CD4-positive, alpha-beta memory T cell (primary cell): ENCODE data around the gene SH3TC2. TPM values are rescaled to one million over a fixed set of nuclear protein-coding genes. Genes with fewer than 3 reads are reported as not detected.

Experiments used
- CTCF ChIA-PET: fragments of 350-600 bp; sonication (Branson Sonifier 250); formaldehyde crosslinking; loops from one replicate; lab custom pipeline; 2021; ENCODE audit warnings: inconsistent platforms; ENCODE audit not compliant: partially characterized antibody; lab: Charles Lee
- POLR2A ChIA-PET: fragments of 350-600 bp; sonication (Branson Sonifier 250); formaldehyde crosslinking; loops from one replicate; lab custom pipeline; 2021; ENCODE audit not compliant: partially characterized antibody; lab: Charles Lee
- DNase-seq, 5 donors: peaks; one replicate each; pipeline versions ENCODE4 v3.0.0 to v3.0.0-alpha.2; 2020 to 2022; ENCODE audit warnings: mixed read lengths in 1 of 5
- H3K27ac ChIP-seq: one replicate; pipeline ENCODE4 v1.7.0; 2013; ENCODE audit warnings: low read depth, low read length
- H3K27me3 ChIP-seq: 2 replicates; pipeline ENCODE4 v1.7.0; 2013; ENCODE audit warnings: mild to moderate bottlenecking, low read length, moderate library complexity; ENCODE audit not compliant: insufficient read depth
- H3K36me3 ChIP-seq: 2 replicates; pipeline ENCODE4 v1.7.0; 2013; ENCODE audit warnings: mild to moderate bottlenecking, low read length, moderate library complexity; ENCODE audit not compliant: insufficient read depth
- H3K4me1 ChIP-seq: 2 replicates; pipeline ENCODE4 v1.7.0; 2013; ENCODE audit warnings: mild to moderate bottlenecking, low read length, moderate library complexity; ENCODE audit not compliant: insufficient read depth
- H3K4me3 ChIP-seq, 2 donors: one replicate each; pipeline ENCODE4 v1.7.0; 2013; ENCODE audit warnings: low read length in 2 of 2, mild to moderate bottlenecking in 1 of 2
- H3K9me3 ChIP-seq, 2 donors: one replicate each; pipeline ENCODE4 v1.7.0; 2013; ENCODE audit warnings: low read length in 2 of 2, control low read depth in 1 of 2; ENCODE audit not compliant: control insufficient read depth in 1 of 2
- H3K27ac Mint-ChIP-seq, 7 donors: one replicate each; pipeline ENCODE4 v1.8.0; 2020 to 2021; ENCODE audit warnings: mixed read lengths in 7 of 7, mild to moderate bottlenecking in 6 of 7, inconsistent platforms in 3 of 7, moderate library complexity in 3 of 7
- H3K27me3 Mint-ChIP-seq, 2 donors: one replicate each; pipeline ENCODE4 v1.8.0; 2020 to 2021; ENCODE audit warnings: mixed read lengths in 2 of 2
- H3K36me3 Mint-ChIP-seq, 2 donors: one replicate each; pipeline ENCODE4 v1.8.0; 2020 to 2021; ENCODE audit warnings: mixed read lengths in 2 of 2, inconsistent platforms in 1 of 2, mild to moderate bottlenecking in 1 of 2
- H3K4me1 Mint-ChIP-seq, 4 donors: one replicate each; pipeline ENCODE4 v1.8.0; 2020 to 2021; ENCODE audit warnings: mixed read lengths in 4 of 4, mild to moderate bottlenecking in 1 of 4
- H3K4me3 Mint-ChIP-seq, 8 donors: one replicate each; pipeline ENCODE4 v1.8.0; 2020 to 2021; ENCODE audit warnings: mixed read lengths in 8 of 8, mild to moderate bottlenecking in 7 of 8, moderate library complexity in 6 of 8, inconsistent platforms in 3 of 8
- H3K9me3 Mint-ChIP-seq, 8 donors: one replicate each; pipeline ENCODE4 v1.8.0; 2020 to 2021; ENCODE audit warnings: mixed read lengths in 8 of 8, mild to moderate bottlenecking in 5 of 8, inconsistent platforms in 3 of 8, moderate library complexity in 1 of 8
- intact Hi-C: fragments of 100-400 bp; cut with micrococcal nuclease; formaldehyde crosslinking; loops from one replicate; pipeline ENCODE4 v1.15.1; 2023
- polyA plus RNA-seq, 2 donors: library from polyadenylated mRNA; unstranded; fragments of 300-500 nt; fragmentation: Illumina TruSeq; gene quantifications; one replicate each; pipeline ENCODE4 v1.2.3, GENCODE V29; 2021
- total RNA-seq, 2 experiments: library from RNA; stranded (reverse); gene quantifications; one replicate each; pipeline ENCODE4 v1.2.3, GENCODE V29; 2021

Gene SH3TC2
- total and polyA plus RNA-seq, 4 experiments from 2014 or later: not detected

- H3K4me1 Mint-ChIP-seq: no peaks in the 10 kb centered on the region
- intact Hi-C loops: no loop called here
- no peaks in the 10 kb centered on the region for H3K36me3 ChIP-seq
- no peak overlapping the region for H3K4me3 Mint-ChIP-seq
- peaks cover 0 to 5% (median under 1%) of the 10 kb centered on the region in 8 donors for H3K9me3 Mint-ChIP-seq
- H3K27me3 ChIP-seq: no peaks in the 10 kb centered on the region
- CTCF ChIA-PET: interaction anchor here (0.7 to 1.5 kb wide), 4 partner anchors 10 to 253 kb away, joined by 3 read pairs; no protein-coding TSS in a partner anchor
- DNase-seq: no peak
- no peaks in the 10 kb centered on the region for H3K36me3 Mint-ChIP-seq
- H3K27me3 Mint-ChIP-seq: peaks cover 1 to 3% of the 10 kb centered on the region in 2 donors
- no peaks in the 10 kb centered on the region for H3K9me3 ChIP-seq
- no peaks in the 10 kb centered on the region for H3K4me1 ChIP-seq
- no peak overlapping the region for H3K4me3 ChIP-seq
- H3K27ac ChIP-seq: no peak overlapping the region
- no peak overlapping the region for H3K27ac Mint-ChIP-seq
- POLR2A ChIA-PET: no interaction called here
These were observed 84.3 kb downstream of the SH3TC2 start for GRCh38 chr5:148978370-148979082.

GRCh38 chr5:148976569-148977381, 86.1 kb downstream of the SH3TC2 start:
- DNase-seq: no peak
- Histone ChIP-seq H3K27ac (no peak overlapping the region), H3K36me3 (no peaks in the 10 kb centered on the region), H3K27me3 (no peaks in the 10 kb centered on the region), H3K4me3 (no peak overlapping the region), H3K9me3 (no peaks in the 10 kb centered on the region), H3K4me1 (no peaks in the 10 kb centered on the region)
- H3K27me3 Mint-ChIP-seq: peaks cover 1 to 3% of the 10 kb centered on the region in 2 donors
- intact Hi-C loops: no loop called here
- no peaks in the 10 kb centered on the region for H3K4me1 Mint-ChIP-seq
- H3K27ac Mint-ChIP-seq: no peak overlapping the region
- CTCF ChIA-PET: interaction anchor here (1.0 to 2.0 kb wide), 3 partner anchors 26 to 245 kb away, joined by 3 to 7 read pairs (median 5); no protein-coding TSS in a partner anchor
- H3K4me3 Mint-ChIP-seq: no peak overlapping the region
- H3K9me3 Mint-ChIP-seq: peaks cover 0 to 2% (median 0%) of the 10 kb centered on the region in 8 donors
- POLR2A ChIA-PET: interaction anchor here (0.6 kb wide), 1 partner anchor 149 kb away, joined by 3 read pairs; no protein-coding TSS in a partner anchor
- no peaks in the 10 kb centered on the region for H3K36me3 Mint-ChIP-seq

GRCh38 chr5:148974642-148975327, 88.1 kb downstream of the SH3TC2 start:
- Histone ChIP-seq H3K4me3 (no peak overlapping the region), H3K4me1 (no peaks in the 10 kb centered on the region), H3K27ac (no peak overlapping the region), H3K9me3 (no peaks in the 10 kb centered on the region), H3K36me3 (no peaks in the 10 kb centered on the region), H3K27me3 (no peaks in the 10 kb centered on the region)
- H3K4me1 Mint-ChIP-seq: no peaks in the 10 kb centered on the region
- ChIA-PET CTCF (interaction anchor here (1.0 kb wide), 1 partner anchor 242 kb away, joined by 4 read pairs; no protein-coding TSS in a partner anchor), POLR2A (no interaction called here)
- H3K27ac Mint-ChIP-seq: no peak overlapping the region
- H3K4me3 Mint-ChIP-seq: no peak overlapping the region
- DNase-seq: no peak
- intact Hi-C loops: no loop called here
- peaks cover 0 to 2% (median 0%) of the 10 kb centered on the region in 8 donors for H3K9me3 Mint-ChIP-seq
- no peaks in the 10 kb centered on the region for H3K36me3 Mint-ChIP-seq
- H3K27me3 Mint-ChIP-seq: peaks cover 1 to 3% of the 10 kb centered on the region in 2 donors

GRCh38 chr5:148973455-148973854, 89.4 kb downstream of the SH3TC2 start:
- ChIA-PET CTCF (interaction anchor here (1.1 kb wide), 1 partner anchor 16 kb away, joined by 3 read pairs; no protein-coding TSS in a partner anchor), POLR2A (no interaction called here)
- H3K4me3 Mint-ChIP-seq: no peak overlapping the region
- DNase-seq: no peak
- Histone ChIP-seq H3K4me3 (no peak overlapping the region), H3K9me3 (no peaks in the 10 kb centered on the region), H3K27ac (no peak overlapping the region), H3K36me3 (no peaks in the 10 kb centered on the region), H3K27me3 (no peaks in the 10 kb centered on the region), H3K4me1 (no peaks in the 10 kb centered on the region)
- intact Hi-C loops: no loop called here
- no peaks in the 10 kb centered on the region for H3K4me1 Mint-ChIP-seq
- H3K9me3 Mint-ChIP-seq: peaks cover 0 to 2% (median 0%) of the 10 kb centered on the region in 8 donors
- no peak overlapping the region for H3K27ac Mint-ChIP-seq
- peaks cover 1 to 5% of the 10 kb centered on the region in 2 donors for H3K27me3 Mint-ChIP-seq
- H3K36me3 Mint-ChIP-seq: no peaks in the 10 kb centered on the region

- H3K4me3 ChIP-seq: no peak overlapping the region
- DNase-seq: no peak
- Mint-ChIP-seq H3K27me3 (peaks cover 1 to 8% of the 10 kb centered on the region in 2 donors), H3K36me3 (no peaks in the 10 kb centered on the region), H3K27ac (no peak overlapping the region), H3K4me1 (no peaks in the 10 kb centered on the region), H3K9me3 (peaks cover 0 to 2% (median 0%) of the 10 kb centered on the region in 8 donors), H3K4me3 (no peak overlapping the region)
- H3K27ac ChIP-seq: no peak overlapping the region
- CTCF ChIA-PET: interaction anchor here (1.1 kb wide), 1 partner anchor 15 kb away, joined by 3 read pairs; no protein-coding TSS in a partner anchor
- POLR2A ChIA-PET: no interaction called here
- intact Hi-C loops: no loop called here
- H3K4me1 ChIP-seq: no peaks in the 10 kb centered on the region
- H3K9me3 ChIP-seq: no peaks in the 10 kb centered on the region
- H3K27me3 ChIP-seq: no peaks in the 10 kb centered on the region
- no peaks in the 10 kb centered on the region for H3K36me3 ChIP-seq
These were observed 89.9 kb downstream of the SH3TC2 start for GRCh38 chr5:148972974-148973374.

GRCh38 chr5:148972396-148972795, 90.5 kb downstream of the SH3TC2 start:
- H3K9me3 Mint-ChIP-seq: peaks cover 0 to 2% (median 0%) of the 10 kb centered on the region in 8 donors
- DNase-seq: no peak
- no peaks in the 10 kb centered on the region for H3K36me3 Mint-ChIP-seq
- no peak overlapping the region for H3K4me3 Mint-ChIP-seq
- CTCF ChIA-PET: interaction anchor here (1.1 kb wide), 1 partner anchor 15 kb away, joined by 3 read pairs; no protein-coding TSS in a partner anchor
- no peaks in the 10 kb centered on the region for H3K36me3 ChIP-seq
- POLR2A ChIA-PET: no interaction called here
- H3K9me3 ChIP-seq: no peaks in the 10 kb centered on the region
- H3K27ac ChIP-seq: no peak overlapping the region
- intact Hi-C loops: no loop called here
- H3K27me3 ChIP-seq: no peaks in the 10 kb centered on the region
- no peak overlapping the region for H3K4me3 ChIP-seq
- H3K4me1 Mint-ChIP-seq: no peaks in the 10 kb centered on the region
- H3K4me1 ChIP-seq: no peaks in the 10 kb centered on the region
- H3K27me3 Mint-ChIP-seq: peaks cover 1 to 8% of the 10 kb centered on the region in 2 donors
- no peak overlapping the region for H3K27ac Mint-ChIP-seq
